MCF 10A (cell line): Measurements from ENCODE around the gene NTN4. TPM values are rescaled to one million over a fixed set of nuclear protein-coding genes. Genes with fewer than 3 reads are reported as not detected.

Experiments used
- BruUV-seq: library from RNA; stranded (reverse); fragments of 400-500 nt; replicated peaks from 2 replicates; lab custom pipeline; 2021; lab: Mats Ljungman, UMichigan
- CTCF ChIA-PET: fragments of 300-600 bp; sonication (Branson Sonifier 250); formaldehyde crosslinking; extraction: SDS; loops from one replicate; lab custom pipeline; 2021; ENCODE audit warnings: antibody characterized with exemption, inconsistent platforms; lab: Yijun Ruan, JAX
- POLR2A ChIA-PET: fragments of 300-600, 350-650 bp; sonication (Branson Sonifier 250); formaldehyde crosslinking; extraction: SDS; loops from one replicate; lab custom pipeline; 2020; ENCODE audit warnings: antibody characterized with exemption, inconsistent platforms; lab: Yijun Ruan, JAX
- DNase-seq: peaks from one replicate; pipeline ENCODE4 v3.0.0-alpha.2; 2018; ENCODE audit not compliant: unreplicated experiment
- H3K27ac Mint-ChIP-seq: one replicate; pipeline ENCODE4 v1.8.0; 2022; ENCODE audit warnings: mild to moderate bottlenecking, low read depth, mixed read lengths; ENCODE audit not compliant: unreplicated experiment
- H3K27me3 Mint-ChIP-seq: one replicate; pipeline ENCODE4 v1.8.0; 2022; ENCODE audit warnings: mixed read lengths; ENCODE audit not compliant: insufficient read depth, unreplicated experiment
- H3K36me3 Mint-ChIP-seq: one replicate; pipeline ENCODE4 v1.8.0; 2022; ENCODE audit warnings: mild to moderate bottlenecking, moderate library complexity, mixed read lengths; ENCODE audit not compliant: insufficient read depth, unreplicated experiment
- H3K4me1 Mint-ChIP-seq: one replicate; pipeline ENCODE4 v1.8.0; 2022; ENCODE audit warnings: mixed read lengths; ENCODE audit not compliant: insufficient read depth, unreplicated experiment
- H3K4me3 Mint-ChIP-seq: one replicate; pipeline ENCODE4 v1.8.0; 2022; ENCODE audit warnings: mild to moderate bottlenecking, moderate library complexity, mixed read lengths; ENCODE audit not compliant: unreplicated experiment
- H3K9me3 Mint-ChIP-seq: one replicate; pipeline ENCODE4 v1.8.0; 2022; ENCODE audit warnings: mixed read lengths; ENCODE audit not compliant: unreplicated experiment
- CTCF ChIP-seq: fragments of 200-600 bp; IDR thresholded peaks from one replicate; pipeline ENCODE4 v1.8.0; 2022; ENCODE audit warnings: antibody characterized with exemption, mild to moderate bottlenecking; ENCODE audit not compliant: unreplicated experiment
- intact Hi-C: fragments of 100-400 bp; cut with micrococcal nuclease; formaldehyde crosslinking; loops from 2 replicates; pipeline ENCODE4 v1.14.1; 2022
- total RNA-seq: library from RNA; stranded (reverse); gene quantifications from 2 replicates; pipeline ENCODE4 v1.2.3, GENCODE V29; 2022

The NTN4 gene
- total RNA-seq, 1 experiment from 2014 or later = 53.0 TPM

- no peak overlapping the region for H3K27ac Mint-ChIP-seq
- ChIA-PET CTCF (interaction anchor here (0.6 to 1.4 kb wide), 3 partner anchors 14 to 192 kb away, joined by 3 to 5 read pairs (median 3); no protein-coding TSS in a partner anchor), POLR2A (no interaction called here)
These were observed 16.1 kb downstream of the NTN4 start for GRCh38 chr12:95774311-95775045.

GRCh38 chr12:95773320-95773719 is 17.2 kb downstream of the NTN4 start:
- H3K36me3 Mint-ChIP-seq = peaks cover 33% of the 10 kb centered on the region
- BruUV-seq = no TSS peak
- intact Hi-C loops = no loop called here
- no peaks in the 10 kb centered on the region for H3K27me3 Mint-ChIP-seq
- no peaks in the 10 kb centered on the region for H3K4me1 Mint-ChIP-seq
- ChIA-PET POLR2A (interaction anchor here (0.5 kb wide), 1 partner anchor 16 kb away, joined by 3 read pairs; no protein-coding TSS in a partner anchor), CTCF (interaction anchor here (0.7 kb wide), 1 partner anchor 8 kb away, joined by 4 read pairs; no protein-coding TSS in a partner anchor)
- H3K27ac Mint-ChIP-seq = no peak overlapping the region
- DNase-seq = no peak
- peaks cover 18% of the 10 kb centered on the region for H3K9me3 Mint-ChIP-seq
- TF ChIP-seq CTCF = no peak
- no peak overlapping the region for H3K4me3 Mint-ChIP-seq

More at GRCh38 chr12:95774311-95775045, 16.1 kb downstream of the NTN4 start:
- H3K4me1 Mint-ChIP-seq = no peaks in the 10 kb centered on the region
- no peak for TF ChIP-seq CTCF
- no peak for DNase-seq
- intact Hi-C loops = no loop called here
- H3K27me3 Mint-ChIP-seq = no peaks in the 10 kb centered on the region
- peaks cover 33% of the 10 kb centered on the region for H3K36me3 Mint-ChIP-seq
- H3K4me3 Mint-ChIP-seq = no peak overlapping the region
- peaks cover 18% of the 10 kb centered on the region for H3K9me3 Mint-ChIP-seq
- no TSS peak for BruUV-seq

GRCh38 chr12:95767703-95768102 is 22.9 kb downstream of the NTN4 start:
- Mint-ChIP-seq H3K27ac (no peak overlapping the region), H3K9me3 (no peaks in the 10 kb centered on the region), H3K4me3 (no peak overlapping the region), H3K4me1 (peaks cover 18% of the 10 kb centered on the region), H3K27me3 (no peaks in the 10 kb centered on the region), H3K36me3 (peaks cover 7% of the 10 kb centered on the region)
- POLR2A ChIA-PET = interaction anchor here (1.0 kb wide), 1 partner anchor 38 kb away, joined by 3 read pairs; no protein-coding TSS in a partner anchor
- peak; percentile 24 for DNase-seq
- TF ChIP-seq CTCF = no peak
- CTCF ChIA-PET = interaction anchor here (0.5 to 1.5 kb wide), 5 partner anchors 21 to 145 kb away, joined by 3 read pairs; no protein-coding TSS in a partner anchor
- intact Hi-C loops = no loop called here
- no TSS peak for BruUV-seq

- Mint-ChIP-seq H3K27ac (no peak overlapping the region), H3K27me3 (no peaks in the 10 kb centered on the region), H3K4me1 (peaks cover 18% of the 10 kb centered on the region), H3K9me3 (no peaks in the 10 kb centered on the region), H3K4me3 (no peak overlapping the region), H3K36me3 (peaks cover 8% of the 10 kb centered on the region)
- no TSS peak for BruUV-seq
- peak; percentile 24 for DNase-seq
- intact Hi-C loops = no loop called here
- ChIA-PET POLR2A (interaction anchor here (1.0 to 1.5 kb wide), 2 partner anchors 23 to 39 kb away, joined by 3 to 6 read pairs; no protein-coding TSS in a partner anchor), CTCF (interaction anchor here (0.9 to 1.5 kb wide), 3 partner anchors 22 to 133 kb away, joined by 3 read pairs; no protein-coding TSS in a partner anchor)
- no peak for TF ChIP-seq CTCF
These were observed 24.1 kb downstream of the NTN4 start for GRCh38 chr12:95766356-95767019.
